KBM-7 (cell line): Measurements from ENCODE around the gene TEKTIP1.
A peak's percentile ranks its signal among the peaks of the same experiment; 100 is the strongest.
"Not testable (repeated sequence)": the region's sequence is repeated elsewhere in the genome, so short reads cannot be mapped to it uniquely, and the experiment has no call there.

Experiments
- DNase-seq: peaks from one replicate; pipeline ENCODE4 v3.0.0-alpha.2; 2015
- in situ Hi-C: fragments of 300-500 bp; cut with MboI; formaldehyde crosslinking; loops from 2 replicates; pipeline ENCODE4 v1.14.3; 2020; ENCODE audit warnings: low sequenced_read_pairs, low pct_unique_long_range_greater_than_20kb, mixed read lengths

TEKTIP1 gene

GRCh38 chr19:3550947-3551791, 12.2 kb downstream of the TEKTIP1 start:
- in situ Hi-C loops, result no loop called here
- DNase-seq, result no peak

GRCh38 chr19:3551792-3552095, 12.8 kb downstream of the TEKTIP1 start:
- no peak for DNase-seq
- in situ Hi-C loops, result no loop called here

- peak; percentile 57 for DNase-seq
- in situ Hi-C loops, result no loop called here
Measured at GRCh38 chr19:3554254-3555083, 15.5 kb downstream of the TEKTIP1 start.

DNA sequence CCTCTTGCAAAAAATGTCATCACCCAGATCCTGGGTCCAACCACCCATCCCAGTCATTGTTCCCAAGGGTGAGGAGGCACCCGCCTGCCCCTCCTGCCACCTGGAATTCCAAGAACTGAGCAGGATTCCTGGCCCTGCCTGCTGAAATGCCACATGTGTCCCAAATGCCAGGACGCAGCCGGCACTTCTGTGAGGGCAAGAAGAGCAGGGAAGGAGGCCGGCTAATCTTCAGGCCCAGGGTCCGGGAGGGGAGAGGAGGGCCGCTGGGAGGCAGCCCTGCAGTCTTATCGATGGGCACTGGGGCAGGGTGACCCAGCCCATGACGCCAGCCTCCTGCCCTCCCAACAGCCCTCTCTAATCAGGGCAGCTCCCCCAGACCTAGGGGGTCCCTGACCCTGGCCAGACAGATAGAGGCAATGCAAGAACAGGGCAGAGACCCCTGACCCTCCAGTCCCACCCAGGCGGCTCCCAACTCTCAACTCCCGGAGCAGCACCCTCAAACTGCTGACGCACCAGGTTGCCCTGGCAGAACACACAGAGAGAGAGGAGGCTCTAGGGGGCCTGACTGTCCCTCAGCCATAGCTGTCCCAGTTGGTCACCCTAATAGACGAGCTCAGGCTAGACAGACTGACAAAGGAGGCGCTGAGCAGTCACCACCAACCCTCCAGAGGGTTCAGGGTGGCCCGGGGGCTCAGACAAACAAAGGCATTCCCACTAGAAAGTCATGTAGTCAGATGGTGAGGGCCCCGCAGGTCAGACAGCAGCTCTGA, 16.9 kb downstream of the TEKTIP1 start:
- DNase-seq, result no peak
- in situ Hi-C loops, result no loop called here

GRCh38 chr19:3556423-3556977, 17.5 kb downstream of the TEKTIP1 start:
- in situ Hi-C loops, result no loop called here
- no peak for DNase-seq

GRCh38 chr19:3556978-3557460, 18.0 kb downstream of the TEKTIP1 start:
- no peak for DNase-seq

GRCh38 chr19:3557461-3558248, 18.7 kb downstream of the TEKTIP1 start, which contains the start of gene MFSD12:
Gene MFSD12 (minus strand): TSS chr19:3557586. CDS start chr19:3557403, 183 bp downstream.
- peak; percentile 92 for DNase-seq
- in situ Hi-C loops, result no loop called here

More at GRCh38 chr19:3556978-3557460, 18.0 kb downstream of the TEKTIP1 start:
- in situ Hi-C loops, result no loop called here

DNA sequence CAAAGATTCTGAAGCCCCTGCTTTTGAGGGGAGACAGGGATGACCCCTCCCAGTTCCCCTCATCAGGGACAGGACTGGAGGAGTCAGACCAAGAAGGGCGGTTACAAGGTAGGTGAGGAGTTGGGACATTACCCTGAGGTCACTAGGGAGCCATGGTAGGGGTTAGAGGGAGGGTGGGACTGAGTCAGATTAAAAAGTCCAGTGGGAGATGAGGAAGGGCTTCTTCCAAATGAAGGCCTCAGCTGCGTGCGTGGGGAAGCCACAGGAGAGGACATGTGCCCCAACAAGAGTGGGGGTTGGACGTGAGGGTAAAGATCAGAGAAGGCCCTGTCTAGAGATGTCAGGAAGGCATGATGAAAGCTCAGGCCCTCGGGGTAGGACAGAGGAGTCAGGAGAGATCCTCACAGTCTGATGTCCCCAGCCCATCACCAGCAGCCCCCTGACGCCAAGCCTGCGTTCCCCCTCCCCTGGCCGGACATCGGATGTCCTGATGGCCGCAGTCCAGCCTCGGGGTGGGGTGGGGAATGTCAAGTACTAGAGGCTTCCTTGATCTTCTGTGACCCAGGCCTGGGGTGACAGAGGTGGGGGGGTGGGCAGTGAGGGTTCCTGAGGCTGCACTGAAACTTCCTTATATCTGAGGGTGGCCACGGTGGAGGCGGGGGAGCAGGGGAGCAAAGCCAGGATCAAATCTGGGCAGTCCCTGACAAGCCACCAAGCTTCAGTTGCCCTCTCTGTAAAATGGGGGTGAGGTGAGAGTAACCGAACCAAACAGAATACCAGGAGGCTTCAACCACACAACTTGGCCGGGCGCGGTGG, 24.9 kb downstream of the TEKTIP1 start:
- in situ Hi-C loops, result no loop called here
- no peak for DNase-seq

GRCh38 chr19:3565139-3565538, 26.2 kb downstream of the TEKTIP1 start:
- in situ Hi-C loops, result no loop called here
- no peak for DNase-seq

DNA sequence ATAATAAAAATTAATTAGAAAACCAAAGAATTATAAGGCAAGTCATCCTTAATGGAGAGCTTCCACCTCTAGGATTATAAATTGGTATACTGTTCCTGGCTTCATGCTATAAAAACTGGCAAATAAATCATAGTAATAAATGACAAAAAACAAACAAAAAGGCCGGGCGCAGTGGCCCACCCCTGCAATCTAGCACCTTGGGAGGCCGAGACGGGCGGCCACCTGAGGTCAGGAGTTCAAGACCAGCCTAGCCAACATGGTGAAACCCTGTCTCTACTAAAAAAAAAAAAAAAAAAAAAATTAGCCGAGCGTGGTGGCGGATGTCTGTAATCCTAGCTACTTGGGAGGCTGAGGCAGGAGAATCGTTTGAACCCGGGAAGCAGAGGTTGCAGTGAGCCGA, 31.1 kb downstream of the TEKTIP1 start:
- in situ Hi-C loops, DNase-seq: not testable (repeated sequence)

- no peak for DNase-seq
- in situ Hi-C loops, result no loop called here
Measured at GRCh38 chr19:3570606-3571011, 31.6 kb downstream of the TEKTIP1 start.

DNA sequence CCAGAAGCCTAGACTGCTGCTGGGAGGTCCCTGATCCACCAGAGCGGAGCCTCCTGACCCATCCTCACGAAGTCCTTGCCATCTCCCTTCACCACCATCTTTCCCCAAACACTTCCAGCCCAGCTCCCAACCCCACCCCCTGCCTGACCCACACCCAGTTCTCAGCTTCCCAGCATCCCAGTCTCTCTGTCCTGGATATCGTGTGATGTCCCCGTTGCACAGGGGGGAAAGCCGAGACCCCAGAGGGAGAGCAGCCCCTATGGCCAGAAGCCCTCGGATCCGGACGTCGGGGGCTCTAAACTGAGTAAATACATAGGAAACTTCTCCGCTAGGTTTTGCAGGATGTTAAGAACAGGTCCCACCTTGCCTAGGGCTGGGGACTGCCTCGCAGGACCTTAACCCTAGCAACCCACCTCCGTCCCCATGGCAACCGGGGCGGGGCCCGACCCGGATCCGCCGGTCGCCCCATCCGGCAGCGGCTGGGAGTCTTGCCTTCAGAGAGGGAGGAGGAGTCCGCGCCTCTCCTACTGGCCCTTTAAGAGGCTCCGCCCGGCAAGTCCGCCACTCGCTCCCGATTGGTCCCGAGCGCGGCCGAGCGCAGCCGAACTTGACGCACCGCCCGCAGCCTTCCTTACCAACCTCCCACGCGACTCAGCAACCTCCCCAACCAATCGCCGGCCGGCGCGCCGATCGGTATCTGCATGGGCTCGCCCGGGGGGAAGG, 33.3 kb downstream of the TEKTIP1 start:
- DNase-seq, result peak; percentile 100
- in situ Hi-C loops, result no loop called here

DNA sequence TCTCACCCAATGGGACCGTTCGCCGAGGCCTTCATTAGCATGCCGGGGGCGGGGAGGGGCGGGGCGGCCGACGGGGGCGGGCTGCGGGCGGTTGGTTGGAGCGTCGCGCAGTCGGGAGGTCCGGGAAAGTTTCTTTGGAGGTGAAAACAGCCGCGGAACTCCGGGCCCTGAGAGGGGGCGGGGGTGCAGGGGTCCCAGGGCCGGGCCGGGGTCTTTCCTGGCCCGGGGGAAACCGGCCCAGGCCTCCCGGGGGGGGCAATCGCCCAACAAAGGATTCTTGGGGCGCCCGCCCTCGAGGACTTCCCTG, 33.8 kb downstream of the TEKTIP1 start, which contains the start of gene HMG20B:
Gene HMG20B, plus strand, starts transcription at position 90 of the 307 bp plus-strand sequence. CDS start 366 bp downstream, outside the sequence.
- no peak for DNase-seq
- in situ Hi-C loops, result no loop called here

- no peak for DNase-seq
- in situ Hi-C loops, result no loop called here
Measured at GRCh38 chr19:3573162-3573857, 34.3 kb downstream of the TEKTIP1 start.

- DNase-seq, result peak; percentile 99
- in situ Hi-C loops, result no loop called here
Measured at GRCh38 chr19:3573858-3574637, 35.1 kb downstream of the TEKTIP1 start.

DNA sequence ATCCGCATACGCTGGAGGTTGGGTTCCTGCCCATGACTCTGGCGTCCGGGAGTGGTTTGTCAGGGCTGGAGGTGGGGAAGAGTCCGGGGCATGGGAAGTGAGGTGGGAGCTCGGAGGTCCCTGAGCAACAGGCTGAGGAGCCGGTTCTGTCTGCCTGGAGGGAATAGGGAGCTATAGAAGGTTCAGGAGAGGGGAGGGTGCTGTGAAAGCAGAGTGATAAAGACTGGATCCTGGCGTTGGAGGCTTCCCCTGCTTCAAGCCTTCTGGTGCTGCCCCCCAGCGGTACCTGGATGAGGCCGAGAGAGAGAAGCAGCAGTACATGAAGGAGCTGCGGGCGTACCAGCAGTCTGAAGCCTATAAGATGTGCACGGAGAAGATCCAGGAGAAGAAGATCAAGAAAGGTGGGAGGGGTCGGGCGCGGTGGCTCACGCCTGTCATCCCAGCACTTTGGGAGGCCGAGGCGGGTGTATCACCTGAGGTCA, 36.3 kb downstream of the TEKTIP1 start:
- DNase-seq, result peak; percentile 71
- in situ Hi-C loops, result no loop called here
